ENCODE data around the gene SPOCK1.

DNA sequence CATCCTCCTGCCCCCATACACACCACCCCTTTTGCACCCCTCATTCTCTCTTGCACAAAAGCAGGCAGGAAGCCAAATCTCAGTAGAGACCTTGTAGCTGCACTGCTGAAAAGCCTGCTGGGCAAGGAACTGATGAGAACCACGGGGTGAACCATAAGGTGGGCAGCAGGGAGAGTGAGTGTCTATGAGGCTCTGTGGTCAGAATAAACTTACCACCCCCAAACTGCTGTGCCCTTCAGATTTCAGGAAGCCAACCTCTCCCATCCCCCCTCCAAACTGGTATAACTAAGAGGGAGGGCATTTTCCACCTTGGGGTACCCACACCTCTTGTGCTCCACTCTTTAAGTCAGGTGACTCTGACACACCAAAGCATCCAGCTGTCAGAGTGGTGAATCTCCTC is 471.4 kb downstream of the SPOCK1 start:
- TF ChIP-seq, protein P1, sequence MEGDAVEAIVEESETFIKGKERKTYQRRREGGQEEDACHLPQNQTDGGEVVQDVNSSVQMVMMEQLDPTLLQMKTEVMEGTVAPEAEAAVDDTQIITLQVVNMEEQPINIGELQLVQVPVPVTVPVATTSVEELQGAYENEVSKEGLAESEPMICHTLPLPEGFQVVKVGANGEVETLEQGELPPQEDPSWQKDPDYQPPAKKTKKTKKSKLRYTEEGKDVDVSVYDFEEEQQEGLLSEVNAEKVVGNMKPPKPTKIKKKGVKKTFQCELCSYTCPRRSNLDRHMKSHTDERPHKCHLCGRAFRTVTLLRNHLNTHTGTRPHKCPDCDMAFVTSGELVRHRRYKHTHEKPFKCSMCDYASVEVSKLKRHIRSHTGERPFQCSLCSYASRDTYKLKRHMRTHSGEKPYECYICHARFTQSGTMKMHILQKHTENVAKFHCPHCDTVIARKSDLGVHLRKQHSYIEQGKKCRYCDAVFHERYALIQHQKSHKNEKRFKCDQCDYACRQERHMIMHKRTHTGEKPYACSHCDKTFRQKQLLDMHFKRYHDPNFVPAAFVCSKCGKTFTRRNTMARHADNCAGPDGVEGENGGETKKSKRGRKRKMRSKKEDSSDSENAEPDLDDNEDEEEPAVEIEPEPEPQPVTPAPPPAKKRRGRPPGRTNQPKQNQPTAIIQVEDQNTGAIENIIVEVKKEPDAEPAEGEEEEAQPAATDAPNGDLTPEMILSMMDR (IDR thresholded peaks at IDR 0.05 in 8 of 11, conservative IDR thresholded peaks at IDR 0.05 in 3 of 11): no peak
- TF ChIP-seq POLR2AphosphoS5 (IDR thresholded peaks at IDR 0.05): no peak
- no peak for TF ChIP-seq POLR2A (IDR thresholded peaks at IDR 0.05)
